Glomerular visceral epithelial cell (primary cell): ENCODE results near the gene LRP3.
"Not testable (repeated sequence)": the region's sequence is repeated elsewhere in the genome, so short reads cannot be mapped to it uniquely, and the experiment has no call there.

ENCODE experiments used
- DNase-seq: peaks from one replicate; pipeline ENCODE4 v3.0.0-alpha.2; 2016; ENCODE audit errors: extremely low spot score

Gene LRP3

DNA sequence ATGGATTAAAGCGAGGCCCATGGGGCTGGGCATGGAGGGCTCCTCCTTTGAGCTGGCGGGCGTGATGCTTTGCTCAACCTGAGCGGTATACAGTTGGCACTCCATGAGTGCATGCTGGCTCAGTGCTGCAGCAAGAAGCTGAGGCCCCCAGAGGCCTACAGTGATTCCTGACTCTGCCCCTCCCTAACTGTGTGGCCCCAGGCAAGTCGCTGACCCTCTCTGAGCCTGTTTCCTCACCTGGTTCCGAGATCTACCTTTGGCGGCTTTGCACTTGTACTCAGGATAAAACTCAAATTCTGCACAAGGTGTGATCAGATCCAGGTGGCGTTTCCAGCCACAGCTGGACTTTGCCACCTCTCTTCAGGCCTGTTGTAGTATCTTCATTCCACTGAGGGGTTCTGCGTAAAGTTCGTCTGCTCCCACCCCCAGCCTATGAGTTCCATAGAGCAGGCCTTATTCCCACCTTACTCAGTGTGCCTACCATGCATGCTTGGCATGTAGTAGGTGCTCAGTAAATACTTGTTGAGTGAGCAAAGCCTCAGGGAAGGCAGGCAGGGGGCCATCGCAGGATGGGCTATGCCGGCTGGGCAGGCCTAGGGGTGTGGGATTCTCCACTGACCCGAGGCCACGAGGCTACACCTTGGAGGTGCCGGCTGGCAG is 7.9 kb downstream of the LRP3 start:
- no peak for DNase-seq

DNA sequence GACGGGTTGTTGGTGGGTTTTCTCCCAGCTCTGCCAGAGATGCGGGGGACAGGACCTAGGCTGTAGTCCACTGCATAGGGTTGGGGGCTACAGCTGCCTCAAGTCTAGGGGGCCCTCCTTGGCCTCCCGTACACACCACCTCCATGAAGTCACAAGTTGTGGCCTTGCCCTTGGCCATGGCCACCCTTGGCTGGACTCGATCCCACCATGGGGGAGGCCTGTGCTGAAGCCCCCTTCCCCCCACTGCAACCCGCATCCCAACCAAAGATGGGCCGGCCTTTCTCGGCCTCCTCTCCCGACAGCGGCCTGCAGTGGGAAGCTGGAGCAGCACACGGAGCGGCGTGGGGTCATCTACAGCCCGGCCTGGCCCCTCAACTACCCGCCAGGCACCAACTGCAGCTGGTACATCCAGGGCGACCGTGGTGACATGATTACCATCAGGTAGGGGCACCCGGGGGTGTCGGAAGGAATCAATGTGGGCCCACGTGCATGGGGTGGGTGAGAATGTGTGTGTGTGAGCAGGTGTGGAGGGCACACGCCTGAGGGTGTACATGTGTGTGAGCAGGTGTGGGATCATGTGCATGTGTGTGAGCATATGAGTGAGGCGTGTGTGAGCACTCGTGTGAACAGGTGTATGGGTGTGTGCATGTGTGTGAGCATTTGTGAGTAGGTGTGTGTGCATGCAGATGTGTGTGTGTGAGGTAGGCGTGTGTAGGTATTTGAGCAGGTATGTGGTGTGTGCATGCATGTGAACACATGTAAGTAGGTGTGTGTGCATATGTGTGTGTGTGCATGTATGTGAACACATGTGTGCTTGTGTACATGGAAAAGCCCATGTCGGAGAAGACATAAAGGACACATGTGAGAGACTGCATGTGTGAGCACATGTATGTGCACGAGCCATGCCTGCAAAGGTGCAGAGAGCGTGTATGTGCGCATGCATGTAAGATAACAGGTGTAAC is 8.7 kb downstream of the LRP3 start:
- DNase-seq = no peak

DNA sequence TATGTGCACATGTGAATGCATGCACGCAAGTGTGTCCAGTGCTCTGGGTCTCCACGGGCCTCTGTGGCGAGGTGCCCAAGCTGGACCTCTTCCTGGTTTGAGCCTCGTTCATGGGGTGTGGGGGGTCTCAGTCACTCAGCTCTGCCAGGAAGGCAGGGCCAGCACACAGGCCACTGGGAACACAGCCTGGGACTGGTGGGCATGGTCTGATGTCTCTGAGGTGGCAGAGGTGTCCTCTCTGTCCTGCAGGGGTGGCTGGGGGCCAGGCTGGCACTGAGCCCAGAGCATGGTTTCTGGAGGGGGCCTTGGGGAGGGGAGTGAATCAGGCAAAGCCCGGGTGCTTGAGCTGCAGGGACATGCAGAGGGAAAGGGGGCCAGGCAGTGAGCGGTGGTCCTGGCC is 9.4 kb downstream of the LRP3 start:
- DNase-seq = no peak

DNA sequence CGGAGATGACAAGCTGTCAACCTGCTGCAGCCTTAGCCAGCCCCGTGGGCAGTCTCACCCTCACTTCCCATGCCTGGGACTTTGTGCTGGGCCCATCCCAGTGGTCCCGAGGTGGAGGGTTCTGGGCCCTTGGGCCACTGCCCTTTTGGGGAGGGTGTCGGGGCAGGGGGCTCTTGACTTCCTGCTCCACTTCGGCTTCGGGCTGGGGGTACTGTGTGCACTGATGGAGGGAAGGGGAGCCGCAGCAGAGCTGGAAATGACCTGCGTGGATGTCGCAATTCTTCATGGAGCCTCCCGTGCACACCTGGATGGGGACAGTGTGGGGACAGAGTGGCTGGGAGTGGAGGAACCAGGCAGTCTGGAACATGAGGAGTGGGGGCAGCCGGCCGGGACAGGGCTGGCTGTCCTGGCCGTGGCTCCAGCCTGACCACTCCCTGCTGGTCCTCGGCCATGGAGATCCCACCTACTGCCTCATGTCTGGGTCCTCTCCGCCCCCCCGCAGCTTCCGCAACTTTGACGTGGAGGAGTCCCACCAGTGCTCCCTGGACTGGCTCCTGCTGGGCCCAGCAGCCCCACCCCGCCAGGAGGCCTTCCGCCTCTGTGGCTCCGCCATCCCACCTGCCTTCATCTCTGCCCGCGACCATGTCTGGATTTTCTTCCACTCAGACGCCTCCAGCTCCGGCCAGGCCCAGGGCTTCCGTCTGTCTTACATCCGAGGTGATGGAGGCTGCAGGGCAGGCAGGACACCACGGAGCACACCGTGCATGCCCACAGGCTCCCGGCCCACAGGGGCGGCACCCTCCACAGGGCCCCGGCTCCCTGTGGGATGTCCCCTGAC is 10.2 kb downstream of the LRP3 start:
- DNase-seq = no peak

DNA sequence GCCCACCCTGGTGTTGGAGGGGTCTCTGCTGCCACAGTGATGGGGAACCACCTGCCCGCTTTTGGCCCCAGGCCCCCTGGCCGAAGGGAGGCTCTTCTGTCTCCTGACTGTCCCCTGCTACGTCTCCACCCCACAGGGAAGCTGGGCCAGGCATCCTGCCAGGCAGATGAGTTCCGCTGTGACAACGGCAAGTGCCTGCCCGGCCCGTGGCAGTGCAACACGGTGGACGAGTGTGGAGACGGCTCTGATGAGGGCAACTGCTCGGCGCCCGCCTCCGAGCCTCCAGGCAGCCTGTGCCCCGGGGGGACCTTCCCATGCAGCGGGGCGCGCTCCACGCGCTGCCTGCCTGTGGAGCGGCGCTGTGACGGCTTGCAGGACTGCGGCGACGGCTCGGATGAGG is 11.0 kb downstream of the LRP3 start:
- DNase-seq = no peak

DNA sequence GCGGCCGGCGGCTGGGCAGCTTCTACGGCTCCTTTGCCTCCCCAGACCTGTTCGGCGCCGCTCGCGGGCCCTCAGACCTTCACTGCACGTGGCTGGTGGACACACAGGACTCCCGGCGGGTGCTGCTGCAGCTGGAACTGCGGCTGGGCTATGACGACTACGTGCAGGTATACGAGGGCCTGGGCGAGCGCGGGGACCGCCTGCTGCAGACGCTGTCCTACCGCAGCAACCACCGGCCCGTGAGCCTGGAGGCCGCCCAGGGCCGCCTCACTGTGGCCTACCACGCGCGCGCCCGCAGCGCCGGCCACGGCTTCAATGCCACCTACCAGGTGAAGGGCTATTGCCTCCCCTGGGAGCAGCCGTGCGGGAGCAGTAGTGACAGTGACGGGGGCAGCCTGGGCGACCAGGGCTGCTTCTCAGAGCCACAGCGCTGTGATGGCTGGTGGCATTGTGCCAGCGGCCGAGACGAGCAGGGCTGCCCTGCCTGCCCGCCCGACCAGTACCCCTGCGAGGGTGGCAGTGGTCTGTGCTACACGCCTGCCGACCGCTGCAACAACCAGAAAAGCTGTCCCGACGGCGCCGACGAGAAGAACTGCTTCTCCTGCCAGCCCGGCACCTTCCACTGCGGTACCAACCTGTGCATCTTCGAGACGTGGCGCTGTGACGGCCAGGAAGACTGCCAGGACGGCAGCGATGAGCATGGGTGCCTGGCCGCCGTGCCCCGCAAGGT is 11.6 kb downstream of the LRP3 start:
- no peak for DNase-seq

DNA sequence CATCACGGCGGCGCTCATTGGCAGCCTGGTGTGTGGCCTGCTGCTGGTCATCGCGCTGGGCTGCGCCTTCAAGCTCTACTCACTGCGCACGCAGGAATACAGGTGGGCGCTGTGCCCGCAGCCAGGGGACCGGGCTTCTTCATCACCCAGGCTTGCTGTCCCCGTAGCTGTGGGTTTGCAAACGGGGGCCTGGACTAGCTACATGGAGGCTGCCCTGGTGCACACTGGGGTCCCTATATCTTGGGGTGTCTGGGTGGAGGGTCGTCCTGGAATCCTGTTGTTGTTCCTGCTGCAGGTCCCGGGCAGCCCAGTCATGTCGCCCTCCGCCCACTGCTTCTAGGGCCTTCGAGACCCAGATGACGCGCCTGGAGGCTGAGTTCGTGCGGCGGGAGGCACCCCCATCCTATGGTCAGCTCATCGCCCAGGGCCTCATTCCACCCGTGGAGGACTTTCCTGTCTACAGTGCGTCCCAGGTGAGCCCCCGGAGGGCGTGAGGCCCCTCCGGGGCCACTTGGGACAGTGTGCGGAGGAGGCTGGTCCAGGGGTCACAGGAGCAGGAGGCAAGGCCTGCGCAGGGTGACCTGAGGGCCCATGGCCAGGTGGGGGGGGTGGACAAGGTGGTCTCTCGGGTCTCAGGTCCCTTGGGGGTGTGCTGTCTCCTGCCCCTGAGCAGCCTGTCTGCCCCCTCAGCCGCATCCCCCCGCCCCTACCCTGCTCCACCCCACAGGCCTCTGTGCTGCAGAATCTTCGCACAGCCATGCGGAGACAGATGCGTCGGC is 12.3 kb downstream of the LRP3 start:
- no peak for DNase-seq

DNA sequence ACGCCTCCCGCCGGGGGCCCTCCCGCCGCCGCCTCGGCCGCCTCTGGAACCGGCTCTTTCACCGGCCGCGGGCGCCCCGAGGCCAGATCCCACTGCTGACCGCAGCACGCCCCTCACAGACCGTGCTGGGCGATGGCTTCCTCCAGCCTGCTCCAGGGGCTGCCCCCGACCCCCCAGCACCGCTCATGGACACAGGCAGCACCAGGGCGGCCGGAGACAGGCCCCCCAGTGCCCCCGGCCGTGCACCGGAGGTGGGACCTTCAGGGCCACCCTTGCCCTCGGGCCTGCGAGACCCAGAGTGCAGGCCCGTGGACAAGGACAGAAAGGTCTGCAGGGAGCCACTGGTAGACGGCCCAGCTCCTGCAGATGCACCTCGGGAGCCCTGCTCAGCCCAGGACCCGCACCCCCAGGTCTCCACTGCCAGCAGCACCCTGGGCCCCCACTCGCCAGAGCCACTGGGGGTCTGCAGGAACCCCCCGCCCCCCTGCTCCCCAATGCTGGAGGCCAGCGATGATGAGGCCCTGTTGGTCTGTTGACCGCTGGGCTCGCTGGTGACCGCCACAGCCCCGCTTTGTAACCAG is 13.0 kb downstream of the LRP3 start:
- no peak for DNase-seq

DNA sequence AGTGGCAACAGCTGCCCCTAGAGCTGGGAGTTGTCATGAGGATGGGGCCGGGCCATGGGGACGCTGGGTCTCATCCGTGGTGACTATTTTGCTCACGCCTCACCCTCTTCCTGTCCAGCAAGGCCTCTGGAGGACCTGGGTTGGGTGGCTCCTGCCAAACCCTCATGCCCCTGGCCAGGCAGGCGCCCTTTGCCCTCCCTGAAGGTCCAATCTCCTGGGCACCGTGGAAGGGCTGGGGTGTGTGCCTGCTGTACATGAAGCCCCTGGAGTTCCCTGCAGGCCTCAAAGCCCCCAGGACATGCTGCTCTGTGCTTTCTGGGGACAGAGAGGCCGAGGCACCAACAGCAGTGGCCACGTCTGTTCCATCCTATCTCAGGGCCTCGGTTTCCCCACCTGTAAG is 13.8 kb downstream of the LRP3 start:
- no peak for DNase-seq

DNA sequence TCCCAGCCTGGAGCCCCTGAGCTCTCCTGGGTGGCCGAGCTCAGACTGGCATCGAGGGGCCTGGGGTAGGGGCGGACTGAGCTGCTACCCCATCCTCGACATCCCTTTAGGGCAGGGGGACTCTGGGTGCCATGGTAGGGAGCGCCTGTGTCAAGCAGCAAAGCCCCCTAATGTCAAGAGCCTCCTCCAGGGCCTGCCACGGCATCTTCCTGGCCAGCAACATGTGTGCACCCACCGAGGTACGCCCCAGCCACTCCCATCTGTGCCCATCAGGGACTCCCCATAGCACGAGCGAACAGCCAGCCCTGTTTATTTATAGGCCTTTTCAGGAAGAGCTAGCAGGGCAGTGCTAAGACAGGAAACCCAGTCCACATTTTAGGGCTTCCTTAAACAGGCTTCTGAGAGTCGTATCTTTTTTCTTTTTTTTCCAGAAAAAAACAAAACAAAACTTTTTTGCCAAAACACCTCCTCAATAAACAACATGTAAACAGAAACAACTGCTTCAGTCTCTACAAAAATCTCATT is 14.3 kb downstream of the LRP3 start:
- no peak for DNase-seq

DNA sequence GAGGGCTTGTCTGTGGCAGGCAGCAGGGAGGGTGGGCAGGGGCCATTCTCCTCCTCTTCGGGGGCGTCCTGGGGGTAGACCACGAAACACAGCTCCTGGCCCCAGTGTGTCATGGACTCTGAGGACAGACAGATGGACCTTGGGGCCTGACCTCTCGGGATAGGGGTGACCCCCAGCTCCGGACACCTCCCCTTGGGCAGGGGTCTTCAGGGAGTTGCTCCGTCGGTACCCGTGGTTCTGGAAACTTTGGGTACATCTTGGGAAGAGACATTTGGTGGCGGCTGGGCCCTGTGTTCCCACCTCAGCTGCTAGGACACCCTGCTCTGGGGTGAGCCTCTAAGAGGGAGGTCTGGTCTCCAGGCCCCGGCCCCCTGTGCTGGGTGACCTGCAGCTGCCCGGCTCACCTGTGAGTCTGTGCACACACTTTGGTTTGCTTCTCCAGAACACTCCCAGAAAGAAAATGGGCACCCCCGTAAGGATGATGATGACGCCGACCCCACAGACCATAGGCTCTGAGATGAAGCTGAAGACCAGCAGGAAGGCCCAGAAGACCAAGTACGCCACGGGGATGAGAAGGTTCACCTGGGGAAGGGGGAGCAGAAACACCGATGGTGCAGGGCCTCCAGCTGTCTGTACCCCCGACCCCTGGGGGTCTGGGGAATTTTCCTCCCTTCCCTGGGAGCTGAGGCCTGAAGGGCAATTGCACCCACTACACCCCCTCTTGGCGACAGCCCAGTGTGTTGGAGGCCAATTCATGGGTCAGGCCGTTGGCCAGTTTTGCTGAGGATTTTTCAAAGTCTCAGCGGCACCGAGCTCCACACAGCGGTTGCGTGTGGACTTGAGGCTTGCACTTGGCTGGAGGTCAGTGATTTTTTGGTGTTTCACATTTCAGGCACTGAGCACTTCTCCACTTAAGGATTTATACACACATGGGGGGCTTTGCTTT is 15.0 kb downstream of the LRP3 start:
- no peak for DNase-seq

DNA sequence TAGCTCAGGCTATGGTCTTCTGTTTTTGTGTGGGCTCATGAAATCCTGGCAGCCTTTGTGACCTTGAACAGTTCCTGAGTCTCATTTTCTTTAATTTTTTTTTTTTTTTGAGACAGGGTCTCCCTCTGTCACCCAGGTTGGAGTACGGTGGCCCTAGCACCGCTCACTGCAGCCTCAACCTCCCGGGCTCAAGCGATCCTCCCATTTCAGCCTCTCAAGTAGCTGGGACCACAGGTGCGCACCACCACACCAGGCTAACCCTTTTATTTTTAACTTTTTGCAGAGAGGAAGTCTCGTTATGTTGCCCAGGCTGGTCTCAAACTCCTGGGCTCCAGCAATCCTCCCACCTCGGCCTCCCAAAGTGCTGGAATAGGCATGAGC is 15.7 kb downstream of the LRP3 start:
- not testable (repeated sequence) for DNase-seq

DNA sequence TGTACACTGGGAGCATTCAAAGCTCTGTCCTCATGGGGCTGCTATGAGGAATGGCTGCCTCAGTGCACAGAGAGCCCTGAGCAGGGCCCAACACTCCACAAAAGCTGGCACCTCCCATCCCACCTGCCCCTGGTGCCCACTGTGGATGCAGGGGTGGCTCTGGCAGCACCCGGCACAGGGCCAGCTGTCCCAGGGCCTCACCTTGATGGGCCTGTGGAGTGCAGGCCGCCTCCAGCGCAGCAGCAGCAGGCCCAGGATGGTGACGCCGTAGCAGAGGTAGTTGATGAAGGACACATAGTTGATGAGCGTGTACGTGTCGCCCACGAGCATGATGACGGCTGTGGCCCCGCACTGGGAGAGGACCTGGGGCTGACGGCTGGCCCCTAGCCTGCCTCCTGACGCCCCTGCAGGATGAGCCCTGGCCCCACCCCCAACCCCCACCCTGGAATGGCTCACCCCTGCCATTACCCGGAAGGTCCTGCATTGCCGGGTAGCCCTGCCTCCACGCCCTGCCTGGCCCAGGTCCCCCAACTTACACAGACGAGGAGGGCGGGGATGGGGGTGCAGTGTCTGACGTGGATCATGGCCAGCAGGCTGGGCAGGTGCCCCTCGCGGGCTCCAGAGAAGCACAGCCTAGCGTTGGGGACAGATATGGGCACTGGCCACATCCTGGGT is 16.3 kb downstream of the LRP3 start:
- no peak for DNase-seq

DNA sequence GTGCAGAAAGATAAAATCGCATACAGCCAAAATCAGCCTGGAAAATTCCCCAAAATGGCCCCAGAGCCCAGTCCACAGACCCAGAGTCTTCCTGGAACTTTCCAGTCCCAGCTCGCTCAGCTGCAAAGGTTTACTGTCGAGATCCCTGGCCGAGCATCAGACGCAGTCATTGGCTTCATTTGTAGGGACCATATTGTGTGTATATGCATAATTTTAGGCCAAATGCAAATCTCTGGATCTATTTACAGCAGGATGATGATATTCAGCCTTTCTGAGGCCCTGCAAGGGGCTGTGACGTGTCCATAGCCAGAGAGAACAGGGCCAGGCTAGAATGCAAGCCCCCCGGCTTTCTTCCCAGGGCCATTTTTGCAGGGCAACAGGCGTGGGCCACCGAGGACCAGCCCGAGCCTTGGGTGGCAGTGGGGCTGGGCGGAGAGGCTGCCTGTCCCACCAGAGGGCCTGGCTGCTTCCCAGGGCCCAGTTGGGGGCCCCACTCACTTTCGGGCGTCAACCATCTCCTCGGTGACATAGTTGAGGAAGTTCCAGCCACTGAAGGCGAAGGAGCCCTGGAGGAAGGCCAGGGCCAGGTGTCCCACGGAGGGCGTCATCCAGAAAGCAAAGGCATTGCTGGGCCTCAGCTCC is 17.8 kb downstream of the LRP3 start:
- no peak for DNase-seq

DNA sequence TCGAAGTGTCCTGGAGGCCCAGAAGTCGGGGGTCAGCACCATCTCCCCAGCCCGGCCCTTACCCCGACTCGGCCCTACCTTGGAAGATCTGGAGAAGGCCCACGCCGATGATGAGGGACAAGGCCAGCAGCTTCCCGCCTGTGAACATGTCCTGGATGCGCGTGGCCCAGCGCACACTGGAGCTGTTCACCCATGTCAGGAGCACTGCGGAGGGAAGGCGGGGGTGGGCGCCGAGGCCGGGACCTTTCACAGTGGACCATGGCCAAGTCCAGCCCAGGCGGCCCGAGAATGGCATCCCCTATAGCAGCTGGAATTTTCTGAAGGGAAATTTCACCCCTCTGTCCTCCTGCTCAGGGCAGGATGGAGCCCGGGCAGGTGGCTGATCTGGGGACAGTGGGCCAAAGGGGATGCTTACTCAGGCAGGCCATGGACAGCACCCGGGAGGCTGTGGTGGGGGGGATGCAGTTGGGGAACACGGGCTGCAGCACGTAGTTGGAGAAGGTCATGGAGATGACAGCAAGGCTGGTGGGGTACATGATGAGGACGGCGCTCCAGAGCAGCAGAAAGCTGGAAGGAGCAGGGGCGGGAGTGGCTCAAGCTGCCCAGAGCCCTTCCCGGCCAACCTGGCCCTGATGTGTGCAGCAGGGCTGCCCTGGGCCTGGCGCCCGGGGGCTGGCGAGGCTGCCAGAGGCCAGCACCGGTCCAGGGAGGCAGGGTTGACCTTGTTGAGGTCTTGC is 18.5 kb downstream of the LRP3 start:
- no peak for DNase-seq

DNA sequence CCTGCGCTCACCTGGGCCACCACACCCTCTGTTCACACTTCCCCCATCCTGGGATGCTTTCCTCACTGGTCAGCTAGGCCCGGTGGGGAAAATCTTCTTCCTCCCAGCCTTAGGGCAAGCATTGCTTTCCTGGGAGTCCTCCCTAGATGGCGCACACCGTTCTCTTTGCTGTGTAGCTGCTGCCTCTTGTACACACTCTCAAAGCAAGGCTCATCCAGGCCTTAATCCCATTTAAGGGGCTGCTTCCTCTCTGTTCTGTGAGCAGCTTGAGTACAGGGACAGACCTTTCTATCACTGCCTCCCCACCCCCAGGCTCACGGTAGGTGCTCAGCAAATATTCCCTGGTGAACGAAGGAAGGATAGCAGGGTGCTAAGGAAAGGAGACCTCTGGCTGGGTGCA is 20.5 kb downstream of the LRP3 start:
- no peak for DNase-seq

DNA sequence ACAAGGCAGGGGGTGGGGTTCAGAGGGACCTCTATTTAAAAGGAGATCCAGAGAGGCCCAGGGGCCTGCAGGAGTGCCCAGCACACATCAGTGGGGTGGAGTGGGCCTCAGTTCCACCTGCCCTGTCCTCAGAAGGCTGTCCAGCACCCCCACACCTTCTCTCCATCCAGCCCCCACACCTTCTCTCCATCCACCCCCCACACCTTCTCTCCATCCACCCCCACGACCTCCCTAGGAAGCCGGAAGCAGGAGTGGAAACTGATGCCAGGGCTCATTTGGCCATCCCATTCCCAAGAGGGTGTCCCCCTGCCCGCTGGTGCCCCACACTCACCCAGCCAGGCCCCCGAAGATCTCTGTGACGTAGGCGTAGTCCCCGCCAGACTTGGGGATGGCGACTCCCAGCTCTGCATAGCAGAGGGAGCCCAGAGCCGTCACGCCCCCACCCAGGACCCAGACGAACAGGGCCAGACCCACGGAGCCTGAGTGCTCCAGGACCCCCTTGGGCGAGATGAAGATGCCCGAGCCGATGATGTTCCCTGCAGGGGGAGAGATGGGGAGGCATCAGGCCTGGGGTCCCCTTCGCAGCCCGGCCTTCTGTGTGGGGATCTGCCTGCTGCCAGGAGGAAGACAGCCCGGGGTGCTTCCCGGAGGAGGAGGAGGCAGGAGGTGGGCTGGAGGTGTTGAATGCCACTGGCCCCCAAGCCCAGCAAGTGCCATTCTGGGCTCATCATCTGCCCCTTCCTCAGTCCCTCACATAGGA is 21.5 kb downstream of the LRP3 start:
- DNase-seq = no peak
